CD4-positive, alpha-beta memory T cell (primary cell): ENCODE results near the gene NDFIP2. TPM values are rescaled to one million over a fixed set of nuclear protein-coding genes. Genes with fewer than 3 reads are reported as not detected.

ENCODE experiments used
- CTCF ChIA-PET: fragments of 350-600 bp; sonication (Branson Sonifier 250); formaldehyde crosslinking; loops from one replicate; lab custom pipeline; 2021; ENCODE audit warnings: inconsistent platforms; ENCODE audit not compliant: partially characterized antibody; lab: Charles Lee
- POLR2A ChIA-PET: fragments of 350-600 bp; sonication (Branson Sonifier 250); formaldehyde crosslinking; loops from one replicate; lab custom pipeline; 2021; ENCODE audit not compliant: partially characterized antibody; lab: Charles Lee
- DNase-seq, 5 donors: peaks; one replicate each; pipeline versions ENCODE4 v3.0.0 to v3.0.0-alpha.2; 2020 to 2022; ENCODE audit warnings: mixed read lengths in 1 of 5
- H3K27ac ChIP-seq: one replicate; pipeline ENCODE4 v1.7.0; 2013; ENCODE audit warnings: low read depth, low read length
- H3K27me3 ChIP-seq: 2 replicates; pipeline ENCODE4 v1.7.0; 2013; ENCODE audit warnings: mild to moderate bottlenecking, low read length, moderate library complexity; ENCODE audit not compliant: insufficient read depth
- H3K36me3 ChIP-seq: 2 replicates; pipeline ENCODE4 v1.7.0; 2013; ENCODE audit warnings: mild to moderate bottlenecking, low read length, moderate library complexity; ENCODE audit not compliant: insufficient read depth
- H3K4me1 ChIP-seq: 2 replicates; pipeline ENCODE4 v1.7.0; 2013; ENCODE audit warnings: mild to moderate bottlenecking, low read length, moderate library complexity; ENCODE audit not compliant: insufficient read depth
- H3K4me3 ChIP-seq, 2 donors: one replicate each; pipeline ENCODE4 v1.7.0; 2013; ENCODE audit warnings: low read length in 2 of 2, mild to moderate bottlenecking in 1 of 2
- H3K9me3 ChIP-seq, 2 donors: one replicate each; pipeline ENCODE4 v1.7.0; 2013; ENCODE audit warnings: low read length in 2 of 2, control low read depth in 1 of 2; ENCODE audit not compliant: control insufficient read depth in 1 of 2
- H3K27ac Mint-ChIP-seq, 7 donors: one replicate each; pipeline ENCODE4 v1.8.0; 2020 to 2021; ENCODE audit warnings: mixed read lengths in 7 of 7, mild to moderate bottlenecking in 6 of 7, inconsistent platforms in 3 of 7, moderate library complexity in 3 of 7
- H3K27me3 Mint-ChIP-seq, 2 donors: one replicate each; pipeline ENCODE4 v1.8.0; 2020 to 2021; ENCODE audit warnings: mixed read lengths in 2 of 2
- H3K36me3 Mint-ChIP-seq, 2 donors: one replicate each; pipeline ENCODE4 v1.8.0; 2020 to 2021; ENCODE audit warnings: mixed read lengths in 2 of 2, inconsistent platforms in 1 of 2, mild to moderate bottlenecking in 1 of 2
- H3K4me1 Mint-ChIP-seq, 4 donors: one replicate each; pipeline ENCODE4 v1.8.0; 2020 to 2021; ENCODE audit warnings: mixed read lengths in 4 of 4, mild to moderate bottlenecking in 1 of 4
- H3K4me3 Mint-ChIP-seq, 8 donors: one replicate each; pipeline ENCODE4 v1.8.0; 2020 to 2021; ENCODE audit warnings: mixed read lengths in 8 of 8, mild to moderate bottlenecking in 7 of 8, moderate library complexity in 6 of 8, inconsistent platforms in 3 of 8
- H3K9me3 Mint-ChIP-seq, 8 donors: one replicate each; pipeline ENCODE4 v1.8.0; 2020 to 2021; ENCODE audit warnings: mixed read lengths in 8 of 8, mild to moderate bottlenecking in 5 of 8, inconsistent platforms in 3 of 8, moderate library complexity in 1 of 8
- intact Hi-C: fragments of 100-400 bp; cut with micrococcal nuclease; formaldehyde crosslinking; loops from one replicate; pipeline ENCODE4 v1.15.1; 2023
- polyA plus RNA-seq, 2 donors: library from polyadenylated mRNA; unstranded; fragments of 300-500 nt; fragmentation: Illumina TruSeq; gene quantifications; one replicate each; pipeline ENCODE4 v1.2.3, GENCODE V29; 2021
- total RNA-seq, 2 experiments: library from RNA; stranded (reverse); gene quantifications; one replicate each; pipeline ENCODE4 v1.2.3, GENCODE V29; 2021

The NDFIP2 gene
- total and polyA plus RNA-seq, 4 experiments from 2014 or later: 2.7 to 5.2 (median 4.1) TPM

- Histone ChIP-seq H3K27me3 (no peaks in the 10 kb centered on the region), H3K4me3 (no peak overlapping the region), H3K27ac (no peak overlapping the region), H3K4me1 (no peaks in the 10 kb centered on the region), H3K36me3 (no peaks in the 10 kb centered on the region), H3K9me3 (no peaks in the 10 kb centered on the region)
- no peak for DNase-seq
- Mint-ChIP-seq H3K4me1 (peaks cover 0 to 9% (median 2%) of the 10 kb centered on the region in 4 donors), H3K4me3 (no peak overlapping the region), H3K27me3 (no peaks in the 10 kb centered on the region), H3K27ac (no peak overlapping the region), H3K36me3 (no peaks in the 10 kb centered on the region), H3K9me3 (no peaks in the 10 kb centered on the region)
- intact Hi-C loops: loop anchor here (5.0 kb wide), 1 partner anchor 34 kb away; the partner anchor contains the start of gene NDFIP2
- POLR2A ChIA-PET: no interaction called here
- CTCF ChIA-PET: interaction anchor here (1.4 to 1.9 kb wide), 3 partner anchors 32 to 93 kb away, joined by 3 to 8 read pairs (median 5); no protein-coding TSS in a partner anchor
Observed at GRCh38 chr13:79516595-79516994, 35.6 kb downstream of the NDFIP2 start.

- CTCF ChIA-PET: no interaction called here
- H3K36me3 Mint-ChIP-seq: peaks cover 4 to 5% of the 10 kb centered on the region in 2 donors
- peaks cover 8 to 14% (median 9%) of the 10 kb centered on the region in 4 donors for H3K4me1 Mint-ChIP-seq
- Histone ChIP-seq H3K27me3 (no peaks in the 10 kb centered on the region), H3K4me1 (peaks cover 8% of the 10 kb centered on the region), H3K9me3 (no peaks in the 10 kb centered on the region), H3K4me3 (no peak overlapping the region), H3K36me3 (no peaks in the 10 kb centered on the region), H3K27ac (no peak overlapping the region)
- H3K4me3 Mint-ChIP-seq: no peak overlapping the region
- H3K27me3 Mint-ChIP-seq: no peaks in the 10 kb centered on the region
- H3K27ac Mint-ChIP-seq: no peak overlapping the region
- no peaks in the 10 kb centered on the region for H3K9me3 Mint-ChIP-seq
- intact Hi-C loops: loop anchor here (5.0 kb wide), 1 partner anchor 37 kb away; the partner anchor contains the start of gene NDFIP2
- no peak for DNase-seq
- POLR2A ChIA-PET: no interaction called here
Observed at GRCh38 chr13:79519255-79519654, 38.3 kb downstream of the NDFIP2 start.

DNA sequence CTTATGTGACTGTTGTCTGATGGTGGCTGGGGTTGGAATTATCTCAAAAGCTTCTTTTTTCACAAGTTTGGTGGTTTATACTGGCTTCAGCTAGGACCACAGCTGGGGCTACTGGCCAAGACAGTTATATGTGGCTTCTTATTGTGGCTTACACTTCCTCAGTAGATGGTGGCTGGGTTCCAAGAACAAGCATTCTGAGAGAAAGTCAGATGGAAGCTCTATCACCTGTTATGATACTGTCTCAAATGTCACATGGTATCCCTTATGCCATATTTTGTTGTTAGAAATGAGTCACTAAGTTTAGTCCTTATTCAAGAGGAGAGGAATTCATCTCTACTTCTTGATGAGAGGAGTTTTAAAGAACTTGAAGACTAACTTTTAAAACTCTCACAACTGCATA, 41.6 kb downstream of the NDFIP2 start:
- intact Hi-C loops: no loop called here
- ChIA-PET POLR2A (no interaction called here), CTCF (interaction anchor here (1.5 kb wide), 2 partner anchors 9 to 98 kb away, joined by 3 to 5 read pairs; no protein-coding TSS in a partner anchor)
- Mint-ChIP-seq H3K36me3 (peaks cover 4 to 5% of the 10 kb centered on the region in 2 donors), H3K4me1 (peaks cover 8 to 10% (median 9%) of the 10 kb centered on the region in 4 donors), H3K9me3 (no peaks in the 10 kb centered on the region), H3K27ac (peak overlapping the region in 2 of 7 donors; percentile 42 to 58), H3K27me3 (no peaks in the 10 kb centered on the region), H3K4me3 (no peak overlapping the region)
- Histone ChIP-seq H3K27me3 (no peaks in the 10 kb centered on the region), H3K36me3 (peaks cover 3% of the 10 kb centered on the region), H3K9me3 (no peaks in the 10 kb centered on the region), H3K4me1 (peaks cover 8% of the 10 kb centered on the region), H3K4me3 (no peak overlapping the region), H3K27ac (no peak overlapping the region)
- no peak for DNase-seq

GRCh38 chr13:79525064-79525857, 44.3 kb downstream of the NDFIP2 start:
- H3K27ac ChIP-seq: no peak overlapping the region
- no peak overlapping the region for H3K4me3 Mint-ChIP-seq
- peaks cover 6 to 9% (median 8%) of the 10 kb centered on the region in 4 donors for H3K4me1 Mint-ChIP-seq
- peaks cover 8% of the 10 kb centered on the region for H3K4me1 ChIP-seq
- H3K36me3 ChIP-seq: peaks cover 3% of the 10 kb centered on the region
- H3K9me3 ChIP-seq: no peaks in the 10 kb centered on the region
- no peaks in the 10 kb centered on the region for H3K27me3 ChIP-seq
- POLR2A ChIA-PET: no interaction called here
- H3K9me3 Mint-ChIP-seq: no peaks in the 10 kb centered on the region
- intact Hi-C loops: no loop called here
- CTCF ChIA-PET: interaction anchor here (1.1 kb wide), 1 partner anchor 11 kb away, joined by 3 read pairs; no protein-coding TSS in a partner anchor
- peaks cover 4 to 5% of the 10 kb centered on the region in 2 donors for H3K36me3 Mint-ChIP-seq
- H3K27ac Mint-ChIP-seq: no peak overlapping the region
- DNase-seq: no peak
- no peak overlapping the region for H3K4me3 ChIP-seq
- H3K27me3 Mint-ChIP-seq: no peaks in the 10 kb centered on the region

- ChIA-PET CTCF (interaction anchor here (1.1 to 4.6 kb wide), 3 partner anchors 12 to 104 kb away, joined by 3 to 25 read pairs (median 8); no protein-coding TSS in a partner anchor), POLR2A (no interaction called here)
- no peaks in the 10 kb centered on the region for H3K9me3 ChIP-seq
- H3K4me3 ChIP-seq: no peak overlapping the region
- H3K4me3 Mint-ChIP-seq: no peak overlapping the region
- no peak for DNase-seq
- H3K27ac Mint-ChIP-seq: no peak overlapping the region
- no peaks in the 10 kb centered on the region for H3K9me3 Mint-ChIP-seq
- peaks cover 3% of the 10 kb centered on the region for H3K36me3 ChIP-seq
- intact Hi-C loops: no loop called here
- H3K27ac ChIP-seq: no peak overlapping the region
- peaks cover 3% of the 10 kb centered on the region for H3K4me1 ChIP-seq
- peaks cover 1 to 2% of the 10 kb centered on the region in 2 donors for H3K36me3 Mint-ChIP-seq
- H3K27me3 ChIP-seq: no peaks in the 10 kb centered on the region
- no peaks in the 10 kb centered on the region for H3K27me3 Mint-ChIP-seq
- H3K4me1 Mint-ChIP-seq: peaks cover 5 to 18% (median 10%) of the 10 kb centered on the region in 4 donors
Observed at GRCh38 chr13:79527698-79528097, 46.7 kb downstream of the NDFIP2 start.

- Mint-ChIP-seq H3K9me3 (no peaks in the 10 kb centered on the region), H3K27me3 (no peaks in the 10 kb centered on the region), H3K36me3 (no peaks in the 10 kb centered on the region), H3K27ac (no peak overlapping the region), H3K4me1 (peaks cover 2 to 14% (median 7%) of the 10 kb centered on the region in 4 donors), H3K4me3 (no peak overlapping the region)
- no peak overlapping the region for H3K27ac ChIP-seq
- no peaks in the 10 kb centered on the region for H3K9me3 ChIP-seq
- POLR2A ChIA-PET: no interaction called here
- H3K4me1 ChIP-seq: no peaks in the 10 kb centered on the region
- intact Hi-C loops: no loop called here
- no peak overlapping the region for H3K4me3 ChIP-seq
- CTCF ChIA-PET: interaction anchor here (1.1 to 4.6 kb wide), 3 partner anchors 11 to 105 kb away, joined by 3 to 25 read pairs (median 8); no protein-coding TSS in a partner anchor
- no peak for DNase-seq
- H3K36me3 ChIP-seq: peaks cover 3% of the 10 kb centered on the region
- no peaks in the 10 kb centered on the region for H3K27me3 ChIP-seq
Observed at GRCh38 chr13:79528356-79528755, 47.4 kb downstream of the NDFIP2 start.

- no peak for DNase-seq
- H3K27me3 ChIP-seq: no peaks in the 10 kb centered on the region
- H3K27ac ChIP-seq: no peak overlapping the region
- H3K27ac Mint-ChIP-seq: no peak overlapping the region
- no peaks in the 10 kb centered on the region for H3K36me3 Mint-ChIP-seq
- POLR2A ChIA-PET: no interaction called here
- CTCF ChIA-PET: interaction anchor here (1.0 to 4.6 kb wide), 3 partner anchors 12 to 105 kb away, joined by 3 to 25 read pairs (median 3); no protein-coding TSS in a partner anchor
- H3K4me3 ChIP-seq: no peak overlapping the region
- no peaks in the 10 kb centered on the region for H3K27me3 Mint-ChIP-seq
- no peaks in the 10 kb centered on the region for H3K9me3 ChIP-seq
- peaks cover 2 to 14% (median 7%) of the 10 kb centered on the region in 4 donors for H3K4me1 Mint-ChIP-seq
- H3K9me3 Mint-ChIP-seq: no peaks in the 10 kb centered on the region
- no peaks in the 10 kb centered on the region for H3K4me1 ChIP-seq
- no peak overlapping the region for H3K4me3 Mint-ChIP-seq
- peaks cover 3% of the 10 kb centered on the region for H3K36me3 ChIP-seq
- intact Hi-C loops: no loop called here
Observed at GRCh38 chr13:79528759-79529191, 47.8 kb downstream of the NDFIP2 start.
